ENCODE measurements around the gene ABCC6. TPM values are rescaled to one million over a fixed set of nuclear protein-coding genes. Genes with fewer than 3 reads are reported as not detected.
"Not testable (repeated sequence)": the region's sequence is repeated elsewhere in the genome, so short reads cannot be mapped to it uniquely, and the experiment has no call there.

ABCC6 gene
- under 1 TPM; 0.38 to 0.74 TPM for total RNA-seq
- long read RNA-seq, donor 1 = 0 reads
- long read RNA-seq, donor 2 = 0 reads

- intact Hi-C loops (cut with DNase I); DNase-seq (ENCODE audit: low spot score): not testable (repeated sequence)
Observed at GRCh38 chr16:16222850-16223661, at the start of gene ABCC6. ABCC6 (minus strand) TSS chr16:16223494; CDS start chr16:16223434, 60 bp downstream.

GRCh38 chr16:16272573-16273221 is 49.4 kb upstream of the ABCC6 start:
- DNase-seq (ENCODE audit: low spot score); intact Hi-C loops (cut with DNase I): not testable (repeated sequence)

GRCh38 chr16:16271658-16272057 is 48.4 kb upstream of the ABCC6 start:
- DNase-seq (ENCODE audit: low spot score); intact Hi-C loops (cut with DNase I): not testable (repeated sequence)

- intact Hi-C loops (cut with DNase I); DNase-seq (ENCODE audit: low spot score): not testable (repeated sequence)
Observed at GRCh38 chr16:16268185-16268808, 45.0 kb upstream of the ABCC6 start.

GRCh38 chr16:16267708-16268107 is 44.4 kb upstream of the ABCC6 start:
- DNase-seq (ENCODE audit: low spot score); intact Hi-C loops (cut with DNase I): not testable (repeated sequence)

- intact Hi-C loops (cut with DNase I); DNase-seq (ENCODE audit: low spot score): not testable (repeated sequence)
Observed at GRCh38 chr16:16265044-16265443, 41.8 kb upstream of the ABCC6 start.

GRCh38 chr16:16263947-16264346 is 40.7 kb upstream of the ABCC6 start:
- DNase-seq (ENCODE audit: low spot score); intact Hi-C loops (cut with DNase I): not testable (repeated sequence)

GRCh38 chr16:16262954-16263555 is 39.8 kb upstream of the ABCC6 start:
- intact Hi-C loops (cut with DNase I) = not testable (repeated sequence)
- DNase-seq (ENCODE audit: low spot score) = peak; percentile 66

GRCh38 chr16:16259971-16260370 is 36.7 kb upstream of the ABCC6 start:
- intact Hi-C loops (cut with DNase I) = not testable (repeated sequence)

GRCh38 chr16:16258822-16259221 is 35.5 kb upstream of the ABCC6 start:
- intact Hi-C loops (cut with DNase I) = not testable (repeated sequence)
- peak; percentile 76 for DNase-seq (ENCODE audit: low spot score)

More at GRCh38 chr16:16259971-16260370, 36.7 kb upstream of the ABCC6 start:
- DNase-seq (ENCODE audit: low spot score) = not testable (repeated sequence)

DNA sequence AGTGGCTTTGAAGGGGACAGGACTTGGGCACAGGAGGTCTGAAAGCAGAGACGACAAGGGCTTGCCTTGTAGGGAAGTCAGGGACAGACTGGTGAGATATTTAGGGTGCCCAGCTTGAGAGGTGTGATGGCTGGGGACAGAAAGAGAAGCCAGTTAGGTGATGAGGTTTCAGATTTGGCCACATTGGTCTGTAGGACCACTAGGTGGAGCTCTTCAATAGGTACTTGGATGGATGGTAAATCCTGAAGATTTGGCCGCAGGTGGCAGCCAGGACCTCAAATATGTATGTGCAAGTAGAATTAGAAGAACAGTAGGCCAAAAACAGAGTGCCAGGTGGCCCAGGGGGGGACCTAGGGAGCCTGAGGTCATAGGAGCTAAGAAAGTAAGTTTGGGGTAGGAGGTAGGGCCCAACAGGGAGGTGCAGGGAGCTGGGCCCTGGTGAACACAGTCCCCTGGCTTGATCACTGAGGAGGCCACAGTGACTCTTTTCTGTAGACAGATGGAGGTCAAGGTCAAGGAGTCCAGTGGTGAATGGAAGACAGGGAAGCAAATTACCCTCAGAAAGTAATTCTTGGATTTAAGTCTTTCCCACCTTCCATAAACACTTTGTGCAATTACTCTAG is 34.1 kb upstream of the ABCC6 start:
- intact Hi-C loops (cut with DNase I); DNase-seq (ENCODE audit: low spot score): not testable (repeated sequence)

GRCh38 chr16:16252377-16252776 is 29.1 kb upstream of the ABCC6 start:
- DNase-seq (ENCODE audit: low spot score); intact Hi-C loops (cut with DNase I): not testable (repeated sequence)

DNA sequence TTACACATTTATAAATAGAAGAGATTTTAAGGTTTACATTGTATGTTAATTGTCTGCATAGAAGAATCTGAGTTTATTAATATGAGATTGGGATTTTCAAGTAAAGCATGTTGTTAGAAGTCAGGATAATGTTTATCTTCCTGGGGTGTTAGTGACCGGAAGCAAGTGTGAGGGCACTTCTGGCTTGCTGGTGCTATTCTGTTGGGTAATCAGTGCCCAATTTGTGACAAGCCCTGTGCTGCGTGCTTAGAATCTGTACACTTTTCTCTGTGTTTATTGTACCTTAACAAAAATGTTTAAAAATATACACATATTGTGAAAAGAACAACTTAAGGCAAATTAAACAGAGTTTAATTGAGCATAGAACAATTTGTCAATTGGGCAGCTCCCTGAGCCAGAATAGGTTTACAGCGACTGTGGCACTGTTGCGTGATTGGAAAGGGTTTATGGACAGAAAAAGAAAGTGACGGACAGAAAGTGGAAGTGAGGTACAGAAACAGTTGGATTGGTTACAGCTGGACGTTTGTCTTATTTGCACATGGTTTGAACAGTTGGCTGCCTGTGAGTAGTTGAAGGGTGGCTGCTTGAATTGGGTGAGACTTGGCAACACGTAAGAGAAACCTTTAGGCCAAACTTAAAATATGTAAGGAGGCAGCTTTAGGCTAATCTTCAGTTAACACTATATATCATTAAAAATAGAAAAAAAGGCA is 26.5 kb upstream of the ABCC6 start:
- intact Hi-C loops (cut with DNase I); DNase-seq (ENCODE audit: low spot score): not testable (repeated sequence)

GRCh38 chr16:16247439-16247838 is 24.1 kb upstream of the ABCC6 start:
- intact Hi-C loops (cut with DNase I); DNase-seq (ENCODE audit: low spot score): not testable (repeated sequence)

- DNase-seq (ENCODE audit: low spot score); intact Hi-C loops (cut with DNase I): not testable (repeated sequence)
Observed at GRCh38 chr16:16246578-16247262, 23.4 kb upstream of the ABCC6 start.

DNA sequence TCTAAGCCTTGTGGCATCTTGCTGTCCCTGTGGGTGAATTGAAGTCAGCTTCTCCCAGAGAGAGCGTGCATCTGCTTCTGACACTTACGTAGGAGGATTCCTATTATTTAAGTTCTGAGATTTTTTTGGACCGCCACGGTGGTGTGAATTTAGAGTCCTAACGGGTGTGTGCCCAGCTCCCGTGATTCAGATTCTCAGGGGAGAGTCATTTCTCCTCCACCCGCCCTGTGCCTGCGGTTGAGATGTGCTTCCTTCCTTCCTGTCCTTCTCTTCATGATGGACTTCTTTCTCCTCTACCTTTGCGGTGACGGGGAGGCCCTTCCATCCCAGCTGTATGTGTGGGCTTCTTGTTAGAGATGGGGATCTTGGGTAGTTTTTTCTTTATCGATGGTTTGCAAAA is 20.6 kb upstream of the ABCC6 start:
- DNase-seq (ENCODE audit: low spot score) = peak; percentile 35
- intact Hi-C loops (cut with DNase I) = not testable (repeated sequence)

DNA sequence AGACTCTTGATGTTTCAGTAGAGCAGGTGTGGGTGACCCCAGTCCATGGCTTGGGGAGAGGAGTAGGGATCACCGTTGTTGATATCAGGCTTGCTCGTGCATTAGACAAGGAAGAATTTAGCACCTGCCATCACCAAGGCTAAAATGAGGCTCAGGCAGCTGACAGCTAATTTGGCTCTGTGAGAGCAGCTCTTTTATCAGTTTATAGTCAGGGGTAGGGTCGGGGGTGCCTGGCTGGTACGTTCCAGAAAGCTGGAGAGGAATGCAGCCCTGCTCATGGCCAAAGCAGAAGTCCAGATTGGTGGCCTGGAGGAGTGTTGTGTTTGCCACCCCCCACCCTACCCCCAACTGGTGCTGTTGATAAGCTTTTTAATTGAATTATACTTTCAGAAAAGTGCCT is 17.4 kb upstream of the ABCC6 start:
- DNase-seq (ENCODE audit: low spot score); intact Hi-C loops (cut with DNase I): not testable (repeated sequence)

GRCh38 chr16:16237738-16238137 is 14.4 kb upstream of the ABCC6 start:
- intact Hi-C loops (cut with DNase I); DNase-seq (ENCODE audit: low spot score): not testable (repeated sequence)

All from posterior vena cava (tissue), 2 donors.